NCI-H1436 treated with DMSO at 0.1 percent for 48 hours (cell line): ENCODE measurements around the gene AIF1.

Source experiments
- DNase-seq: peaks from one replicate; lab custom pipeline; 2025; lab: John Stamatoyannopoulos, UW

AIF1 gene

DNA sequence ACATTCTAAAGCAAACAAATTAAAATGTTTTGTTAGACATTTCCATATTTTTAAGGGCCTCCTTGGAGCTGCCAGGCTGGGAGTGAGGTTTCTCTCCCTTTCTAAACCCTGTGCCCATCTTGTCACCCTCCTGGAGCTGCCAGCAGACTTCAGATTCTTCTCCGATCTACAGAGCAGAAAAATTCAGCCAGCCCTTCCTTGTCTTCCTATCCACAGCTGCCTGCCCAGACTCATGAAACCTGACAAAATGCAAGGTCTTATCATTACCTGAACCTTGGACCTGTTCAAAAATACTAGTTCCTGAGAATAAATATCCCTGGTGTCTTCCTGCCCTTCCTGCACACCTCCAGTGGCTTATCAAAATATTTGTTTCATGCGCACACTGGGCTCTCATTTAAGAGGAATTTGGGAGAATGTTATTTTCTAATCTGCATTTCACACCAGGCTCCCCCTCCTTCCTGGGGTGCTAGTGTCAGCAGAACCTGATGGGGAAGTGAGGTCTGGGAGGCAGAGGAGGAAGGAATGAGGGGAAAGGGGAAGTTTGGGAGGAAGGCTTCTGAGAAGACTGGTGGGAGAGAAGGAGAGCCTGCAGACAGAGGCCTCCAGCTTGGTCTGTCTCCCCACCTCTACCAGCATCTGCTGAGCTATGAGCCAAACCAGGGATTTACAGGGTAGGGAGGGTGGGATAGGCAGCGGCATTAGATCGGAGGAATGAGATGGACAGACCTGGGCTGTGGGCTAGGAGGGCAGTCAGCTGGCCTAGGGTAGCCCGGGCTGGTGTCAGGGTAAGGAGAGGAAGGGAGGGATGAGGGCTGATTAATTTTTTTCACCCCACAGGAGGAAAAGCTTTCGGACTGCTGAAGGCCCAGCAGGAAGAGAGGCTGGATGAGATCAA is at the start of gene AIF1:
AIF1 (plus strand) TSS at position 551 of the 895 bp plus-strand sequence; CDS start at position 647, 96 bp downstream.
- no peak for DNase-seq

DNA sequence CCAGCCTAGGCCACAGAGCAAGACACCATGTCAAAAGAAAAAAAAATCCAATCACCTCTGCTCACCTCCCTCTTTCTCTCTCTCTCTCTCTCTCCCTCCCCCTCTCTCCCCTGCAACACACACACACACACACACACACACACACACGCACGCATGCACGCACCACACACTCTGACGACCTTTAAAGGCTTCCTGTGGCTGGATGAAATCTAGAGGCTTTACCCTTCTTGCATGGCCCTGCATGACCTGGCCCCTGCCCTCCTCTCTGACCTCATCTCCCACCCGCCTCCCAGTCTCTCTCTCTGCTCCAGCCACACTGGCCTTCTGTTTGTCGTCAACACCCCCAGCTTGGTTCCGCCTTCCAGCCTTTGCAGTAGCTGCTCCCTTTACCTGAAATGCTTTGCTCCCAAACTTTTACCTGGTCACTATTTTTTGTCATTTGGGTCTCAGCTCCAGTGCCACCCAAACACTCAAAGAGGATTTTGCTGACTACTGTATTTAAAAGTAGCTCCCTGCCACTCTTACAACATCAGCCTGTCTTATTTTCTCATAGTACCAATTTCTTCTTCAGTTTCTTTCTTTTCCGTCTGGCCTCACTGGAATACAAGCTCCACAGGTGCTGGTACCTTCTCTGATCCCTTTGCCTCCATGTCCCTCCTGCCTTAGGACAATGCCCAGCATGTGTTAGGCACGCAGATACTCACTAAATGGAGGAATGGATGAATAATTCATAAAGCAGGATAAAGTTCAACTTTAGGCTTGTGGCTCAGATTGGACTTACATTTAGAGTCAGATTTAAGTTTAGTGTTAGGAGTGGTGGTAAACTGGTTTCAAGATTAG is 47.3 kb upstream of the AIF1 start:
- DNase-seq: no peak

DNA sequence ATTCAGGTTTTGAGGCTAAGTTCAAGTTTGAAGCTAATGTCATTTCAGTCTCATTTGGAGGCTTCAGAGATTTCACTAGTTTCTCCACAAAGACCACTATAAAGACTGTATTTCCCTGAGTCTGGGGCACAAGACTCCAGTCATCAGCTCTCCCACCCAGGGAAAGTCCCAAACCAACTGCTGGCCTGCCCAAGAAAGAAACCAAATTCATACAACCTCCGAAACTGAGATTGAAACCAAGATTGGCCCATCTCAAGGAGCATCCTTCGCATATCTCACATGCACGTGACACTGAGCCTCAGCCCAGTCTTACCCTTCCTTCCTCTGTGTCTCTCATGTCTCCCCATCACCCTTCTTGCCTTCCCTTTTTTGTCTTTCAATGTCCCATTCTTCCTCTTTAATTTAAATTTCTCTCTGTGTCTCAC is 46.5 kb upstream of the AIF1 start:
- DNase-seq: no peak

DNA sequence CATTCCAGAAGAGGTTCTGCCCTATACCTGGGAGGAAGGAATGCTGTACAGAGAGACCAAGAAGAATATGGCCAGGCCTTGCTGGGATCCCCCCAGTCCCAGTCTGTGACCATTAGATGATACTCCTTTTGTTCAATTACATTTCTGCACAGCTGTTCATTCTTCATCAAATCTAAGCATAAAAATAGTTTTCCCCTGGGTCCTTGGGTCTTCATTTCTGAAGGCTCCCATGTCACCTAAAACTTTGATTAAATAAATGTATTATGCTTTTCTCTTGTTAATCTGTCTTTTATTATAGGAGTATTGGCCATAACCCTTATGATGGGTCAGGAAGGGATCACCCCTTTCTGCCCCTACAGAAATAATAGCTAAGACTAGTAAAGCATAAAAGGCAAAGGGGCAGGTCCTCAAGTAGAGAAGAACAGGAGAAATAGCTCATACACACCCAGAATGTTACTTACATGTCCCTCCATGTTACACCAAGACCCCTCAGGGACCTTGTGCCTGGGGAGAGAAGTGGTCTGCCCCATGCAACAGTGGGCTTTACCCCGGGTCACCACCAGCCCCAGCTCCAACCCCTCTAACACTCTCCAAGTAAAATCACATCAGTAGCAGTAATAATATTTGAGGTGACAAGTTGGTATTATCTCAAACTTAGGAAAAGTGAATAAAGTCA is 45.0 kb upstream of the AIF1 start:
- DNase-seq: no peak

DNA sequence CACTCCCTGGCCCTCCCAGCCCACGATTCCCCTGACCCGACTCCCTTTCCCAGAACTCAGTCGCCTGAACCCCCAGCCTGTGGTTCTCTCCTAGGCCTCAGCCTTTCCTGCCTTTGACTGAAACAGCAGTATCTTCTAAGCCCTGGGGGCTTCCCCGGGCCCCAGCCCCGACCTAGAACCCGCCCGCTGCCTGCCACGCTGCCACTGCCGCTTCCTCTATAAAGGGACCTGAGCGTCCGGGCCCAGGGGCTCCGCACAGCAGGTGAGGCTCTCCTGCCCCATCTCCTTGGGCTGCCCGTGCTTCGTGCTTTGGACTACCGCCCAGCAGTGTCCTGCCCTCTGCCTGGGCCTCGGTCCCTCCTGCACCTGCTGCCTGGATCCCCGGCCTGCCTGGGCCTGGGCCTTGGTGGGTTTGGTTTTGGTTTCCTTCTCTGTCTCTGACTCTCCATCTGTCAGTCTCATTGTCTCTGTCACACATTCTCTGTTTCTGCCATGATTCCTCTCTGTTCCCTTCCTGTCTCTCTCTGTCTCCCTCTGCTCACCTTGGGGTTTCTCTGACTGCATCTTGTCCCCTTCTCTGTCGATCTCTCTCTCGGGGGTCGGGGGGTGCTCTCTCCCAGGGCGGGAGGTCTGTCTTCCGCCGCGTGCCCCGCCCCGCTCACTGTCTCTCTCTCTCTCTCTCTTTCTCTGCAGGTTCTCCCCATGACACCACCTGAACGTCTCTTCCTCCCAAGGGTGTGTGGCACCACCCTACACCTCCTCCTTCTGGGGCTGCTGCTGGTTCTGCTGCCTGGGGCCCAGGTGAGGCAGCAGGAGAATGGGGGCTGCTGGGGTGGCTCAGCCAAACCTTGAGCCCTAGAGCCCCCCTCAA is 42.8 kb upstream of the AIF1 start, which contains the start of gene LTA:
LTA (plus strand) TSS at position 249 of the 871 bp plus-strand sequence; CDS start at position 703, 454 bp downstream.
- no peak for DNase-seq

DNA sequence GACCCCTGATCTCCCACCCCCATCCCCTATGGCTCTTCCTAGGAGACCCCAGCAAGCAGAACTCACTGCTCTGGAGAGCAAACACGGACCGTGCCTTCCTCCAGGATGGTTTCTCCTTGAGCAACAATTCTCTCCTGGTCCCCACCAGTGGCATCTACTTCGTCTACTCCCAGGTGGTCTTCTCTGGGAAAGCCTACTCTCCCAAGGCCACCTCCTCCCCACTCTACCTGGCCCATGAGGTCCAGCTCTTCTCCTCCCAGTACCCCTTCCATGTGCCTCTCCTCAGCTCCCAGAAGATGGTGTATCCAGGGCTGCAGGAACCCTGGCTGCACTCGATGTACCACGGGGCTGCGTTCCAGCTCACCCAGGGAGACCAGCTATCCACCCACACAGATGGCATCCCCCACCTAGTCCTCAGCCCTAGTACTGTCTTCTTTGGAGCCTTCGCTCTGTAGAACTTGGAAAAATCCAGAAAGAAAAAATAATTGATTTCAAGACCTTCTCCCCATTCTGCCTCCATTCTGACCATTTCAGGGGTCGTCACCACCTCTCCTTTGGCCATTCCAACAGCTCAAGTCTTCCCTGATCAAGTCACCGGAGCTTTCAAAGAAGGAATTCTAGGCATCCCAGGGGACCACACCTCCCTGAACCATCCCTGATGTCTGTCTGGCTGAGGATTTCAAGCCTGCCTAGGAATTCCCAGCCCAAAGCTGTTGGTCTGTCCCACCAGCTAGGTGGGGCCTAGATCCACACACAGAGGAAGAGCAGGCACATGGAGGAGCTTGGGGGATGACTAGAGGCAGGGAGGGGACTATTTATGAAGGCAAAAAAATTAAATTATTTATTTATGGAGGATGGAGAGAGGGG is 41.6 kb upstream of the AIF1 start:
- DNase-seq: no peak

DNA sequence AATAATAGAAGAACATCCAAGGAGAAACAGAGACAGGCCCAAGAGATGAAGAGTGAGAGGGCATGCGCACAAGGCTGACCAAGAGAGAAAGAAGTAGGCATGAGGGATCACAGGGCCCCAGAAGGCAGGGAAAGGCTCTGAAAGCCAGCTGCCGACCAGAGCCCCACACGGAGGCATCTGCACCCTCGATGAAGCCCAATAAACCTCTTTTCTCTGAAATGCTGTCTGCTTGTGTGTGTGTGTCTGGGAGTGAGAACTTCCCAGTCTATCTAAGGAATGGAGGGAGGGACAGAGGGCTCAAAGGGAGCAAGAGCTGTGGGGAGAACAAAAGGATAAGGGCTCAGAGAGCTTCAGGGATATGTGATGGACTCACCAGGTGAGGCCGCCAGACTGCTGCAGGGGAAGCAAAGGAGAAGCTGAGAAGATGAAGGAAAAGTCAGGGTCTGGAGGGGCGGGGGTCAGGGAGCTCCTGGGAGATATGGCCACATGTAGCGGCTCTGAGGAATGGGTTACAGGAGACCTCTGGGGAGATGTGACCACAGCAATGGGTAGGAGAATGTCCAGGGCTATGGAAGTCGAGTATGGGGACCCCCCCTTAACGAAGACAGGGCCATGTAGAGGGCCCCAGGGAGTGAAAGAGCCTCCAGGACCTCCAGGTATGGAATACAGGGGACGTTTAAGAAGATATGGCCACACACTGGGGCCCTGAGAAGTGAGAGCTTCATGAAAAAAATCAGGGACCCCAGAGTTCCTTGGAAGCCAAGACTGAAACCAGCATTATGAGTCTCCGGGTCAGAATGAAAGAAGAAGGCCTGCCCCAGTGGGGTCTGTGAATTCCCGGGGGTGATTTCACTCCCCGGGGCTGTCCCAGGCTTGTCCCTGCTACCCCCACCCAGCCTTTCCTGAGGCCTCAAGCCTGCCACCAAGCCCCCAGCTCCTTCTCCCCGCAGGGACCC is 40.6 kb upstream of the AIF1 start:
- no peak for DNase-seq

DNA sequence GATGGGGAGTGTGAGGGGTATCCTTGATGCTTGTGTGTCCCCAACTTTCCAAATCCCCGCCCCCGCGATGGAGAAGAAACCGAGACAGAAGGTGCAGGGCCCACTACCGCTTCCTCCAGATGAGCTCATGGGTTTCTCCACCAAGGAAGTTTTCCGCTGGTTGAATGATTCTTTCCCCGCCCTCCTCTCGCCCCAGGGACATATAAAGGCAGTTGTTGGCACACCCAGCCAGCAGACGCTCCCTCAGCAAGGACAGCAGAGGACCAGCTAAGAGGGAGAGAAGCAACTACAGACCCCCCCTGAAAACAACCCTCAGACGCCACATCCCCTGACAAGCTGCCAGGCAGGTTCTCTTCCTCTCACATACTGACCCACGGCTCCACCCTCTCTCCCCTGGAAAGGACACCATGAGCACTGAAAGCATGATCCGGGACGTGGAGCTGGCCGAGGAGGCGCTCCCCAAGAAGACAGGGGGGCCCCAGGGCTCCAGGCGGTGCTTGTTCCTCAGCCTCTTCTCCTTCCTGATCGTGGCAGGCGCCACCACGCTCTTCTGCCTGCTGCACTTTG is 39.6 kb upstream of the AIF1 start, which contains the start of gene TNF:
TNF (plus strand) TSS at position 231 of the 567 bp plus-strand sequence; CDS start at position 408, 177 bp downstream.
- no peak for DNase-seq

DNA sequence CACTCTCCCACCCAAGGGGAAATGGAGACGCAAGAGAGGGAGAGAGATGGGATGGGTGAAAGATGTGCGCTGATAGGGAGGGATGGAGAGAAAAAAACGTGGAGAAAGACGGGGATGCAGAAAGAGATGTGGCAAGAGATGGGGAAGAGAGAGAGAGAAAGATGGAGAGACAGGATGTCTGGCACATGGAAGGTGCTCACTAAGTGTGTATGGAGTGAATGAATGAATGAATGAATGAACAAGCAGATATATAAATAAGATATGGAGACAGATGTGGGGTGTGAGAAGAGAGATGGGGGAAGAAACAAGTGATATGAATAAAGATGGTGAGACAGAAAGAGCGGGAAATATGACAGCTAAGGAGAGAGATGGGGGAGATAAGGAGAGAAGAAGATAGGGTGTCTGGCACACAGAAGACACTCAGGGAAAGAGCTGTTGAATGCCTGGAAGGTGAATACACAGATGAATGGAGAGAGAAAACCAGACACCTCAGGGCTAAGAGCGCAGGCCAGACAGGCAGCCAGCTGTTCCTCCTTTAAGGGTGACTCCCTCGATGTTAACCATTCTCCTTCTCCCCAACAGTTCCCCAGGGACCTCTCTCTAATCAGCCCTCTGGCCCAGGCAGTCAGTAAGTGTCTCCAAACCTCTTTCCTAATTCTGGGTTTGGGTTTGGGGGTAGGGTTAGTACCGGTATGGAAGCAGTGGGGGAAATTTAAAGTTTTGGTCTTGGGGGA is 38.9 kb upstream of the AIF1 start:
- DNase-seq: no peak

DNA sequence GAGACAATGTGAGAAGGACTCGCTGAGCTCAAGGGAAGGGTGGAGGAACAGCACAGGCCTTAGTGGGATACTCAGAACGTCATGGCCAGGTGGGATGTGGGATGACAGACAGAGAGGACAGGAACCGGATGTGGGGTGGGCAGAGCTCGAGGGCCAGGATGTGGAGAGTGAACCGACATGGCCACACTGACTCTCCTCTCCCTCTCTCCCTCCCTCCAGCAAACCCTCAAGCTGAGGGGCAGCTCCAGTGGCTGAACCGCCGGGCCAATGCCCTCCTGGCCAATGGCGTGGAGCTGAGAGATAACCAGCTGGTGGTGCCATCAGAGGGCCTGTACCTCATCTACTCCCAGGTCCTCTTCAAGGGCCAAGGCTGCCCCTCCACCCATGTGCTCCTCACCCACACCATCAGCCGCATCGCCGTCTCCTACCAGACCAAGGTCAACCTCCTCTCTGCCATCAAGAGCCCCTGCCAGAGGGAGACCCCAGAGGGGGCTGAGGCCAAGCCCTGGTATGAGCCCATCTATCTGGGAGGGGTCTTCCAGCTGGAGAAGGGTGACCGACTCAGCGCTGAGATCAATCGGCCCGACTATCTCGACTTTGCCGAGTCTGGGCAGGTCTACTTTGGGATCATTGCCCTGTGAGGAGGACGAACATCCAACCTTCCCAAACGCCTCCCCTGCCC is 38.0 kb upstream of the AIF1 start:
- DNase-seq: no peak

DNA sequence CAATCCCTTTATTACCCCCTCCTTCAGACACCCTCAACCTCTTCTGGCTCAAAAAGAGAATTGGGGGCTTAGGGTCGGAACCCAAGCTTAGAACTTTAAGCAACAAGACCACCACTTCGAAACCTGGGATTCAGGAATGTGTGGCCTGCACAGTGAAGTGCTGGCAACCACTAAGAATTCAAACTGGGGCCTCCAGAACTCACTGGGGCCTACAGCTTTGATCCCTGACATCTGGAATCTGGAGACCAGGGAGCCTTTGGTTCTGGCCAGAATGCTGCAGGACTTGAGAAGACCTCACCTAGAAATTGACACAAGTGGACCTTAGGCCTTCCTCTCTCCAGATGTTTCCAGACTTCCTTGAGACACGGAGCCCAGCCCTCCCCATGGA is 37.5 kb upstream of the AIF1 start:
- no peak for DNase-seq

DNA sequence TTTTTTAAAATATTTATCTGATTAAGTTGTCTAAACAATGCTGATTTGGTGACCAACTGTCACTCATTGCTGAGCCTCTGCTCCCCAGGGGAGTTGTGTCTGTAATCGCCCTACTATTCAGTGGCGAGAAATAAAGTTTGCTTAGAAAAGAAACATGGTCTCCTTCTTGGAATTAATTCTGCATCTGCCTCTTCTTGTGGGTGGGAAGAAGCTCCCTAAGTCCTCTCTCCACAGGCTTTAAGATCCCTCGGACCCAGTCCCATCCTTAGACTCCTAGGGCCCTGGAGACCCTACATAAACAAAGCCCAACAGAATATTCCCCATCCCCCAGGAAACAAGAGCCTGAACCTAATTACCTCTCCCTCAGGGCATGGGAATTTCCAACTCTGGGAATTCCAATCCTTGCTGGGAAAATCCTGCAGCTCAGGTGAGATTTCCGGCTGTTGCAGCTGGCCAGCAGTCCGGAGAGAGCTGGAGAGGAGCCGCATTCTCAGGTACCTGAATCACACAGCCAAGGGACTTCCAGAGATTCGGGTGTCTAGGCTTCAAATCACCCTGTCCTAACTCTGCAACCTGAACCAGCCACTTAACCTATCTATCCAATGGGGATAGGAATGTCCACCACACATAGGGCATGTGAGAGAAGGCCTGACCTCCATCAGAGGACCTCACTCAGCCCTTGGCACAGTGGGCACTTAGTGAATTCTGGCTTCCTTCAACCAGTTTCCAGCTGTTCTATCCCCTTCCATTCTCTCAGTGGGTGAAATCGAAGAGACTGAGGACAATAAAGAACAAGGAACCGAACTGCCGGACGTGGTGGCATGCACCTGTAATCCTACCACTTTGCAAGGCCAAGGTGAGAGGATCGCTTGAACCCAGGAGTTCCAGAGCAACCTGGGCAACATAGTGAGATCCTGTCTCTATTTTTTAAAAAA is 36.6 kb upstream of the AIF1 start:
- no peak for DNase-seq

DNA sequence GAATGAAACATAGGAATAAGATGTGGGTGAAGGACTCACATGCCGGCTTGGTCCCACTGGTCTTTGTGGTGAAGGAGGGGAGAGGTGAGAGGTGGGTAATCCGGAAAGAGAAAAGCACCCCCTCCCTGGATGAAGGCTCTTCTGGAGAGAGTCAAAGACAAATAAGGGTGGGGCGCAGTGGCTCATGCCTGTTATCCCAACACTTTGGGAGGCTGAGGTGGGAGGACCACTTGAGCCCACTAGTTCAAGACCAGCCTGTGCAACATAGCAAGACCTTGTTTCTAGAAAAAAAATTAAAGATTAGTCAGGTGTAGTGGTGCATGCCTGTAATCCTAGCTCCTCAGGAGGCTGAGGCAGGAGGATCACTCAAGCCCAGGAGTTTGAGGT is 35.9 kb upstream of the AIF1 start:
- DNase-seq: no peak

DNA sequence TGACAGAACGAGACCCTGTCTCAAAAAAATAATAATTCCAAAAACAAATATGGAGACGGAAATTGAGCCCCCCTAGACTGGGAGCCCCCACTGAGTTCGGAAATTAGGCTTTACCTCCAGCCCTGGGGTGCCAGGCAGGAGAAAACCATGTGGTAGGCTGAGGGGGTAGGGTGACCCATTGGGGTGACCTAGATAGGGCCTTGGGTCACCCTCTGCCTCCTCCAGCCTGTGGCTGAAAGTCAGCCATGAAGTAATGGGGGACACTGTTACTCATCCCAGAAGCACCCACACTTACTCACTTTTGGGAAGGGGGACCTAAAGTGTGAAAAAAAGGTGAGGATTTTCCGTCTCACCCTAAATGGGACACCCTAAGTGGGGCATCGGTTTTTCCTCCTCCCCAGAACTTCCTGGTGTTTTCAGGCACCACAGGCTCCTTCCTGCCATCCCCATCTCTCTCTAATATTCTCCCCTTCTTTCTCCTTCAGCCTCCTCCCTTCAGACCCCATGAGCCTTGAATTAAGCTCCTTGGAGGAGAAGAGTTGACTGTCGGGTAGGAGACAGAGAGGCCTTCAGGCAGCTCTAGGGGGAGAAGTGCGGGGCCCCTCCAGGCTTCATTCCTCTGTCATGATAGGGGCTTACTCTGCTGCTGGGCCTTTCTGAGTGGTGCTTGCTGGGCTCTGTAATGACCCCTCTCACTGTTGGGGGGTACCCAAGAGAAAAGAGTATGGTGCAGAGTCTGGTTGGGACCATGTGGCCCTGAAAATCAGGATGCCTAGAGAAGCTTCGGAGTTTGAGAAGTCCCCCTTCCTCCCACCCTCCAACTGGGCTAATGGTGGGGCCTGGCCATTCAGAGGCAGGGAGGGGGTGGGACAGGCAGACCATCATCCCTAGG is 35.2 kb upstream of the AIF1 start:
- no peak for DNase-seq

DNA sequence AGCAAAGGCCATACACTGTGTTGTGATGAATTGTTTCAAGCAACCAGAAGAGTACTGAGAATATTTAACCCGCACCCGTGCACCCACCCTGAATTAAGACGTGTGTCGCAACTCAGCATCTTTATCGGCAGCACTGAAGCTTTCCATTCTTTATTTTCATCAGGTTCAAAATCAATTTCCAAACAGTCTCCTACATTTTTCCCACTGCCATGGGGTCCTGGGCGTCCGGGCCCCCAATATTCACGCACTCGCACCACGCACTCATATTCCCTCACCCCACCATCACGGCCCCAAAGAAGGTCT is 34.6 kb upstream of the AIF1 start:
- no peak for DNase-seq
